IMR-90 (cell line): Measurements from ENCODE around the gene MPIG6B. TPM values are rescaled to one million over a fixed set of nuclear protein-coding genes. Genes with fewer than 3 reads are reported as not detected.

ENCODE experiments used
- ATAC-seq: fragments of 200-7000 bp; cut with Tn5 transposase; 2 replicates; pipeline ENCODE4 v1.9.1; 2020; ENCODE audit warnings: low read depth, mild to moderate bottlenecking, moderate library complexity
- BruUV-seq: library from RNA; stranded (reverse); fragments of 400-500 nt; replicated peaks from 2 replicates; lab custom pipeline; 2021; lab: Mats Ljungman, UMichigan
- CTCF ChIA-PET: fragments of 300-600 bp; formaldehyde crosslinking; extraction: SDS; loops from one replicate; lab custom pipeline; 2021; ENCODE audit warnings: antibody characterized with exemption; lab: Yijun Ruan, JAX
- POLR2A ChIA-PET: fragments of 300-600 bp; sonication (Branson Sonifier 250); formaldehyde crosslinking; loops from one replicate; lab custom pipeline; 2022; ENCODE audit warnings: antibody characterized with exemption; ENCODE audit not compliant: unreplicated experiment; lab: Charles Lee
- DNase-seq: peaks from one replicate; pipeline ENCODE4 v3.0.0; 2013
- H2AFZ ChIP-seq: replicated peaks from 2 replicates; pipeline ENCODE3; 2013; ENCODE audit warnings: low read length, mild to moderate bottlenecking; ENCODE audit not compliant: poor library complexity
- H2AK5ac ChIP-seq: 2 replicates; pipeline ENCODE4 v1.6.1; 2013; ENCODE audit warnings: low read depth, low read length, inconsistent platforms
- H2AK9ac ChIP-seq: replicated peaks from 2 replicates; pipeline ENCODE3; 2013; ENCODE audit warnings: mild to moderate bottlenecking, low read depth, low read length, moderate library complexity; ENCODE audit not compliant: poor library complexity
- H2BK120ac ChIP-seq: 2 replicates; pipeline ENCODE4 v1.6.1; 2013; ENCODE audit warnings: low read depth, low read length, inconsistent platforms
- H2BK15ac ChIP-seq: 3 replicates; pipeline ENCODE4 v1.6.1; 2013; ENCODE audit warnings: low read depth, low read length, inconsistent platforms
- H2BK20ac ChIP-seq: 2 replicates; pipeline ENCODE4 v1.6.1; 2013; ENCODE audit warnings: low read depth, mild to moderate bottlenecking, inconsistent platforms, low read length, moderate library complexity
- H2BK5ac ChIP-seq: 2 replicates; pipeline ENCODE4 v1.6.1; 2013; ENCODE audit warnings: mild to moderate bottlenecking, low read depth, low read length, inconsistent platforms; ENCODE audit not compliant: poor library complexity, severe bottlenecking
- H3K14ac ChIP-seq: replicated peaks from 2 replicates; pipeline ENCODE4 v1.6.1; 2013; ENCODE audit warnings: low read depth, low read length, inconsistent platforms
- H3K18ac ChIP-seq: 2 replicates; pipeline ENCODE4 v1.6.1; 2013; ENCODE audit warnings: low read depth, low read length, control low read depth
- H3K23ac ChIP-seq: 2 replicates; pipeline ENCODE4 v1.6.1; 2013; ENCODE audit warnings: low read depth, low read length, inconsistent platforms
- H3K27ac ChIP-seq: 2 replicates; pipeline ENCODE4 v1.5.1; 2013; ENCODE audit warnings: mild to moderate bottlenecking, control low read depth, low read length; ENCODE audit not compliant: insufficient read depth
- H3K27me3 ChIP-seq: 2 replicates; pipeline ENCODE4 v1.6.1; 2013; ENCODE audit warnings: low read length; ENCODE audit not compliant: control insufficient read depth, insufficient read depth
- H3K36me3 ChIP-seq: 2 replicates; pipeline ENCODE4 v1.6.1; 2013; ENCODE audit warnings: low read length, mixed read lengths; ENCODE audit not compliant: control insufficient read depth, insufficient read depth
- H3K4ac ChIP-seq: 2 replicates; pipeline ENCODE4 v1.6.1; 2013; ENCODE audit warnings: low read depth, low read length, inconsistent platforms
- H3K4me1 ChIP-seq: 2 replicates; pipeline ENCODE4 v1.6.1; 2013; ENCODE audit warnings: low read length, mixed read lengths; ENCODE audit not compliant: control insufficient read depth, insufficient read depth
- H3K4me2 ChIP-seq: 2 replicates; pipeline ENCODE4 v1.6.1; 2013; ENCODE audit warnings: low read depth, mild to moderate bottlenecking, control low read depth, low read length, moderate library complexity
- H3K4me3 ChIP-seq: 2 replicates; pipeline ENCODE4 v1.5.1; 2013; ENCODE audit warnings: low read depth, mild to moderate bottlenecking, control low read depth, low read length, moderate library complexity; ENCODE audit not compliant: insufficient read depth
- H3K56ac ChIP-seq: 2 replicates; pipeline ENCODE4 v1.6.1; 2013; ENCODE audit warnings: low read length, inconsistent platforms; ENCODE audit not compliant: insufficient read depth; ENCODE audit errors: extremely low read depth
- H3K79me1 ChIP-seq, 2 experiments: 2 replicates each; pipeline ENCODE4 v1.6.1; 2013; ENCODE audit warnings: low read length in 2 of 2, inconsistent platforms in 1 of 2, low read depth in 1 of 2
- H3K9ac ChIP-seq: 2 replicates; pipeline ENCODE4 v1.6.1; 2013; ENCODE audit warnings: low read depth, low read length, control low read depth
- H3K9me1 ChIP-seq: 2 replicates; pipeline ENCODE4 v1.6.1; 2013; ENCODE audit warnings: low read length, inconsistent platforms; ENCODE audit not compliant: insufficient read depth
- H3K9me3 ChIP-seq: 2 replicates; pipeline ENCODE4 v1.6.1; 2013; ENCODE audit warnings: low read length; ENCODE audit not compliant: control insufficient read depth, insufficient read depth
- H4K20me1 ChIP-seq: 2 replicates; pipeline ENCODE4 v1.6.1; 2013; ENCODE audit warnings: low read length, inconsistent platforms; ENCODE audit not compliant: insufficient read depth
- H4K5ac ChIP-seq: 2 replicates; pipeline ENCODE4 v1.6.1; 2013; ENCODE audit warnings: mild to moderate bottlenecking, low read depth, low read length, control low read depth
- H4K8ac ChIP-seq, 2 experiments: 2 replicates each; pipeline ENCODE4 v1.6.1; 2013; ENCODE audit warnings: low read depth in 2 of 2, low read length in 2 of 2, control low read depth in 1 of 2, inconsistent platforms in 1 of 2
- H4K91ac ChIP-seq: 2 replicates; pipeline ENCODE4 v1.6.1; 2013; ENCODE audit warnings: low read depth, low read length, inconsistent platforms; ENCODE audit not compliant: insufficient read depth
- BHLHE40 ChIP-seq: fragments of 150-350 bp; IDR thresholded peaks from 2 replicates; pipeline ENCODE4 v1.6.1; 2016; ENCODE audit warnings: mild to moderate bottlenecking, low read depth, low read length
- CEBPB ChIP-seq: IDR thresholded peaks from 2 replicates; pipeline ENCODE4 v1.6.1; 2012; ENCODE audit warnings: low read depth, low read length, improper control_type of control experiment
- CHD1 ChIP-seq: IDR thresholded peaks from 2 replicates; pipeline ENCODE4 v1.6.1; 2012; ENCODE audit warnings: low read depth, low read length, improper control_type of control experiment
- CTCF ChIP-seq: conservative IDR thresholded peaks from 2 replicates; pipeline ENCODE4 v1.5.1; 2012; ENCODE audit warnings: mild to moderate bottlenecking, low read depth, low read length, improper control_type of control experiment
- FOS ChIP-seq: fragments of 150-350 bp; IDR thresholded peaks from 2 replicates; pipeline ENCODE4 v1.6.1; 2016; ENCODE audit warnings: low read depth, low read length
- MAFK ChIP-seq: IDR thresholded peaks from 2 replicates; pipeline ENCODE4 v1.6.1; 2012; ENCODE audit warnings: low read depth, low read length, improper control_type of control experiment
- MAZ ChIP-seq: IDR thresholded peaks from 2 replicates; pipeline ENCODE4 v1.6.1; 2012; ENCODE audit warnings: low read depth, mild to moderate bottlenecking, low read length, improper control_type of control experiment, moderate library complexity, borderline replicate concordance
- MXI1 ChIP-seq: IDR thresholded peaks from 2 replicates; pipeline ENCODE4 v1.6.1; 2012; ENCODE audit warnings: low read depth, mild to moderate bottlenecking, low read length, moderate library complexity, borderline replicate concordance
- NFE2L2 ChIP-seq: fragments of 150-350 bp; IDR thresholded peaks from 2 replicates; pipeline ENCODE4 v1.6.1; 2016; ENCODE audit warnings: low read depth, mild to moderate bottlenecking, low read length
- POLR2A ChIP-seq: IDR thresholded peaks from 2 replicates; pipeline ENCODE4 v1.6.1; 2012; ENCODE audit warnings: mild to moderate bottlenecking, low read depth, low read length
- RAD21 ChIP-seq: IDR thresholded peaks from 2 replicates; pipeline ENCODE4 v1.6.1; 2012; ENCODE audit warnings: low read length, improper control_type of control experiment
- RCOR1 ChIP-seq: IDR thresholded peaks from 2 replicates; pipeline ENCODE4 v1.6.1; 2012; ENCODE audit warnings: mild to moderate bottlenecking, low read length, improper control_type of control experiment; ENCODE audit not compliant: insufficient replicate concordance
- RFX5 ChIP-seq: IDR thresholded peaks from 2 replicates; pipeline ENCODE4 v1.8.0; 2012; ENCODE audit warnings: low read depth, mild to moderate bottlenecking, low read length, moderate library complexity
- SMC3 ChIP-seq: fragments of 150-350 bp; IDR thresholded peaks from 2 replicates; pipeline ENCODE4 v1.6.1; 2016; ENCODE audit warnings: low read depth, mild to moderate bottlenecking, antibody characterized with exemption, low read length, moderate library complexity
- WGBS, 2 experiments: methylation state at CpG; one replicate each; pipeline versions ENCODE4 v1.1.5 to v1.1.7; 2013; ENCODE audit warnings: missing lambda C conversion rate in 2 of 2; ENCODE audit not compliant: insufficient read length in 1 of 2; ENCODE audit errors: extremely low coverage in 2 of 2; 5-methylcytosine and 5-hydroxymethylcytosine counted together
- dilution Hi-C: fragments of 300-500 bp; cut with HindIII; formaldehyde crosslinking; loops from one replicate; pipeline ENCODE4 v1.14.3; 2018; ENCODE audit warnings: low sequenced_read_pairs; ENCODE audit not compliant: unreplicated experiment
- in situ Hi-C: fragments of 300-500 bp; cut with MboI; formaldehyde crosslinking; loops from 3 replicates; pipeline ENCODE4 v1.14.3; 2019; ENCODE audit warnings: low sequenced_read_pairs, inconsistent platforms, mixed read lengths
- intact Hi-C: fragments of 100-400 bp; cut with micrococcal nuclease; formaldehyde crosslinking; loops from 2 replicates; pipeline ENCODE4 v1.10.0; 2022
- polyA plus RNA-seq, 3 experiments: library from polyadenylated mRNA; depleted of rRNA; stranded (reverse); fragments of >200 nt; gene quantifications; 2 replicates each; pipeline ENCODE4 v1.2.3, GENCODE V29; 2012; ENCODE audit warnings: low replicate concordance in 1 of 3
- total RNA-seq: library from RNA; depleted of rRNA; stranded (reverse); fragments of >200 nt; gene quantifications from 2 replicates; pipeline ENCODE4 v1.2.3, GENCODE V29; 2012
- TF ChIP-seq, protein P1 (sequence below): fragments of 150-350 bp; IDR thresholded peaks from 2 replicates; pipeline ENCODE4 v1.6.1; 2017; ENCODE audit warnings: mild to moderate bottlenecking, antibody characterized with exemption, low read length, low read depth
- TF ChIP-seq, protein P2 (sequence below): fragments of 150-350 bp; IDR thresholded peaks from 2 replicates; pipeline ENCODE4 v1.6.1; 2016; ENCODE audit warnings: low read depth, mild to moderate bottlenecking, low read length, moderate library complexity, borderline replicate concordance

MPIG6B gene
- total and polyA plus RNA-seq, 2 of the 4 experiments (the other 2 are of a cell fraction) = not detected

DNA sequence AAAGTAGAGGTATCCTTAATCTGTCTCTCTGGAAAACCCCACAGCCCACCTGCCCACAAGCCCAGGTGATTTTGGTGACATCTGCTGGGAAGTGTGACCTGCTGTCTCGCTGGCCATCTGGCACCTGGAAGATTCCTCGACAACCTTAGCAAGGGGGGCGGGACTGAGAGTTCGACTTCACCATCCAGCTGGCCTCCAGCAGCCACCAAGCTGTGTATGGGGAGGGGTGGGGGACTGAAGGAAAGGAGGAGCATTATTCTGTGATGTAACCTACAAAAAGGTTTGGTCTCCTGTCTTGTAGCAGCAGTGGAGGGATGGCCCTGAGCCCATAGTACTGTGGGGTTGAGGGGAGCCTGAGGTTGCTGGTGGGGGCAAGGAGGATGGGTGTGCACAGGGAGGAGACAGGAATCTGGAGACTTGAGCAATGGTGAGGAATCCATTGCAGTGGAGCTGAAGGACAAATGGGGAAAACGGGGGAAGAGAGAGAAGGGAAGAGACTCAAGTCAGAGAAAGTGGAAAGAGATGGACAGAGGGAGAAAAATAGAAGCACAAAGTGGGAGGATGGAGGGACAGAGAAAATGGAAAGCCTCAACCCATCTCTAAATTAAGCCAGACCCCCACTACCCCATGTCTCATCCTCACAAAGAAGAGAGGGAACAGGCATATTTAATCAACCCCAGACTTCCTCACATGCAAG is 12.5 kb upstream of the MPIG6B start:
- intact Hi-C loops = no loop called here
- CTCF ChIA-PET = no interaction called here
- no peak overlapping the region for H3K4me3 ChIP-seq
- ATAC-seq = no peak
- H2AFZ ChIP-seq = peak overlapping the region; percentile 21
- H3K9me3 ChIP-seq = no peaks in the 10 kb centered on the region
- DNase-seq = no peak
- H3K14ac ChIP-seq = no peak overlapping the region
- H2BK120ac ChIP-seq = no peak overlapping the region
- no peak for TF ChIP-seq CHD1
- no peak for TF ChIP-seq POLR2A
- no peak for TF ChIP-seq RAD21
- TF ChIP-seq RCOR1 = no peak
- TF ChIP-seq MXI1 = no peak
- no peak for TF ChIP-seq CEBPB
- no peak for TF ChIP-seq RFX5
- no peak for TF ChIP-seq MAFK
- TF ChIP-seq NFE2L2 = no peak
- TF ChIP-seq, protein P1, sequence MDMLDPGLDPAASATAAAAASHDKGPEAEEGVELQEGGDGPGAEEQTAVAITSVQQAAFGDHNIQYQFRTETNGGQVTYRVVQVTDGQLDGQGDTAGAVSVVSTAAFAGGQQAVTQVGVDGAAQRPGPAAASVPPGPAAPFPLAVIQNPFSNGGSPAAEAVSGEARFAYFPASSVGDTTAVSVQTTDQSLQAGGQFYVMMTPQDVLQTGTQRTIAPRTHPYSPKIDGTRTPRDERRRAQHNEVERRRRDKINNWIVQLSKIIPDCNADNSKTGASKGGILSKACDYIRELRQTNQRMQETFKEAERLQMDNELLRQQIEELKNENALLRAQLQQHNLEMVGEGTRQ = no peak
- TF ChIP-seq BHLHE40 = no peak
- no peak for TF ChIP-seq FOS
- TF ChIP-seq, protein P2, sequence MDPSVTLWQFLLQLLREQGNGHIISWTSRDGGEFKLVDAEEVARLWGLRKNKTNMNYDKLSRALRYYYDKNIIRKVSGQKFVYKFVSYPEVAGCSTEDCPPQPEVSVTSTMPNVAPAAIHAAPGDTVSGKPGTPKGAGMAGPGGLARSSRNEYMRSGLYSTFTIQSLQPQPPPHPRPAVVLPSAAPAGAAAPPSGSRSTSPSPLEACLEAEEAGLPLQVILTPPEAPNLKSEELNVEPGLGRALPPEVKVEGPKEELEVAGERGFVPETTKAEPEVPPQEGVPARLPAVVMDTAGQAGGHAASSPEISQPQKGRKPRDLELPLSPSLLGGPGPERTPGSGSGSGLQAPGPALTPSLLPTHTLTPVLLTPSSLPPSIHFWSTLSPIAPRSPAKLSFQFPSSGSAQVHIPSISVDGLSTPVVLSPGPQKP = no peak
- TF ChIP-seq SMC3 = no peak
- no peak for TF ChIP-seq CTCF
- TF ChIP-seq MAZ = no peak
- H2BK15ac ChIP-seq = no peak overlapping the region
- no peak overlapping the region for H3K4ac ChIP-seq
- no peak overlapping the region for H2AK9ac ChIP-seq
- H3K36me3 ChIP-seq = no peaks in the 10 kb centered on the region
- WGBS, 2 experiments = no CpG with 5 or more reads among the region's 5 CpGs
- H3K23ac ChIP-seq = no peak overlapping the region
- no peak overlapping the region for H4K91ac ChIP-seq
- in situ Hi-C loops = no loop called here
- no peak overlapping the region for H4K5ac ChIP-seq
- H2AK5ac ChIP-seq = no peak overlapping the region; the same call in 1 of the 2 replicates
- H3K56ac ChIP-seq = no peak overlapping the region
- no peaks in the 10 kb centered on the region for H3K4me1 ChIP-seq
- H3K27me3 ChIP-seq = peaks cover 35% of the 10 kb centered on the region
- no peaks in the 10 kb centered on the region for H3K9me1 ChIP-seq
- no peak overlapping the region for H3K9ac ChIP-seq
- BruUV-seq = no TSS peak
- H3K79me1 ChIP-seq = no peaks in the 10 kb centered on the region
- no peak overlapping the region for H2BK20ac ChIP-seq
- H3K4me2 ChIP-seq = no peak overlapping the region
- dilution Hi-C loops = no loop called here
- H4K20me1 ChIP-seq = no peaks in the 10 kb centered on the region; the same call in 1 of the 2 replicates
- no peak overlapping the region for H4K8ac ChIP-seq
- POLR2A ChIA-PET = no interaction called here
- no peak overlapping the region for H3K27ac ChIP-seq
- no peak overlapping the region for H2BK5ac ChIP-seq
- no peak overlapping the region for H3K18ac ChIP-seq
